Ishikawa (cell line): Measurements from ENCODE around the gene DGKZ.

Experiments used
- EP300 ChIP-seq: IDR thresholded peaks from 2 replicates; pipeline ENCODE4 v1.6.1; 2012; ENCODE audit warnings: borderline replicate concordance
- FOXM1 ChIP-seq: IDR thresholded peaks from 2 replicates; pipeline ENCODE4 v1.6.1; 2012; ENCODE audit warnings: low read depth, borderline replicate concordance

DNA sequence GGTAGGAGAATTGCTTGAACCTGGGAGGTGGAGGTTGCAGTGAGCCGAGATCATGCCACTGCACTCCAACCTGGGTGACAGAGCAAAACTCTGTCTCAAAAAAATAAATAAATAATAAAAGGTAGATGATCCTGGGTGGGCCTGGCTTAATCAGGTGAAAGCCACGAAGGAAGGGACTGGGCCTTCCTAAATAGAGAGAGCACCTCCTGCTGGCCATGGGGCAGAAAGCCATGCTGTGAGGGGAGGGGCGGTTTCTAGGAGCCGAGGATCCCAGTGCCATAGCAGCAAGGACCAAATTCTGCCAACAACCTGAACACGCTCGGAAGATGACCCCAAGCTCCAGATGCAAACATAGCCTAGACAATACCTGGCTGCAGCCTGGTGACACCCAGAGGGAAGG is 24.5 kb upstream of the DGKZ start:
- TF ChIP-seq FOXM1: no peak
- no peak for TF ChIP-seq EP300
